NCI-H2171 (cell line): ENCODE results near the gene SYT15B.
"Not testable (repeated sequence)": the region's sequence is repeated elsewhere in the genome, so short reads cannot be mapped to it uniquely, and the experiment has no call there.

Experiments used
- DNase-seq: peaks from one replicate; lab custom pipeline; 2025; lab: John Stamatoyannopoulos, UW

The SYT15B gene

GRCh38 chr10:47725740-47726139 lies 37.7 kb downstream of the SYT15B start:
- not testable (repeated sequence) for DNase-seq

DNA sequence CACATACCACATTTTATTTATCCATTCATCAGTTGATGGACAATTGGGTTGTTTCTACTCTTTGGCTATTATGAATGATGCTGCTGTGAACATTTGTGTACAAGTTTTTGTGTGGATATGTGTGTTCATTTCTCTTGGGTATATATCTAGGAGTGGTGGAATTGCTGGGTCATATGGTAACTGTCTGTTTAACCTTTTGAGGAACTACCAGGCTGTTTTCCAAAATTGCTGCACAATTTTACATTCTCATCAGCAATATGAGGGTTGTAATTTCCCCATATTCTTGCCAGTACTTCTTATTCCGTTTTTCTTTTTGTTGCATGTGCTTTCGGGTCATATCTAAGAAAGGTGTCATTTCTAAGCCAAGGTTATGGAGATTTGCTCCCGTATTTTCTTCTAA lies 38.3 kb downstream of the SYT15B start:
- DNase-seq, result not testable (repeated sequence)

- DNase-seq, result not testable (repeated sequence)
Measured at GRCh38 chr10:47724119-47724518, 39.3 kb downstream of the SYT15B start.

GRCh38 chr10:47723362-47723761 lies 40.0 kb downstream of the SYT15B start:
- not testable (repeated sequence) for DNase-seq

DNA sequence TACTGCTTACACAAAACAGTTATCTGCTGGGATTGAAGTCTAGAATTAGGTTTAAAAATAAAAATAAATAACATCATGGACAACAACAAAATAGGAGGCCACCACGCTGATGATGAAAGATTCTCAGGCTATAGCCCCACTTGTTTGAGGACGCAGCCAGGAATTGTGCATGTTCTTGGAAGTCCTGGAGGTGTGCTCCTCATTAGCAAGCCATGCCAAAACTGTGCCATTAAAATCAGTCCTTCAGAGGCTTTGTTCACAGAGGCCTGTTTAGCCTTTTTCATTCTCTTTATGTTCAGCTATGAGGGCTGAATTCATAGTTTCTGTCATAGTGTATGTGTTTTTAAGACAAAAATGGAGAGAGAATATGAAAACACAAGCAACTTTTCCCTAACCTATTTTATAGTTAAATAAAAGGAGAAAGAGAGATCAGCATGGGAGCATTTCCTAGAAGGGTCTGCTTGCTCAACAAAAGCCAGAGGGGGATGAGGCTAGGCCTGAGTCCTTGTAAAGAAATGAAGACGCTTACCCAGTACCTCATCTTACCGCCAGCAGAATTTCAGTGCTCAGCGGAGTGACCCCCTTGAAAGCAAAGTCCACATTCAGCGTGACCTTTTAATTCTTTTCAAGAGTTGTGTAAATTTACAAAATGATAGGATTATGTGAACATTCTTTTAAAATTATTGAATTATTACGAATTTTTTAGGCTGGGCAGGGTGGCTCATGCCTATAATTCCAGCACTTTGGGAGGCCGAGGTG lies 46.2 kb downstream of the SYT15B start:
- not testable (repeated sequence) for DNase-seq
